NCI-H748 (cell line): Measurements from ENCODE around the gene MAP2K7.
"Not testable (repeated sequence)": the region's sequence is repeated elsewhere in the genome, so short reads cannot be mapped to it uniquely, and the experiment has no call there.

Source experiments
- DNase-seq: peaks from one replicate; lab custom pipeline; 2025; ENCODE audit not compliant: unreplicated experiment; lab: John Stamatoyannopoulos, UW

MAP2K7 gene

GRCh38 chr19:7959211-7959610 is 55.5 kb downstream of the MAP2K7 start:
- DNase-seq, result no peak

GRCh38 chr19:7961082-7961481 is 57.4 kb downstream of the MAP2K7 start:
- not testable (repeated sequence) for DNase-seq

GRCh38 chr19:7961920-7962626 is 58.4 kb downstream of the MAP2K7 start:
- no peak for DNase-seq

GRCh38 chr19:7962644-7963268 is 59.1 kb downstream of the MAP2K7 start:
- no peak for DNase-seq

GRCh38 chr19:7963566-7963965 is 59.9 kb downstream of the MAP2K7 start:
- DNase-seq, result no peak
